Posterior cingulate gyrus (tissue), 11 donors: ENCODE measurements around the gene ZBTB44.
A peak's percentile ranks its signal among the peaks of the same experiment; 100 is the strongest.
"Not testable (repeated sequence)": the region's sequence is repeated elsewhere in the genome, so short reads cannot be mapped to it uniquely, and the experiment has no call there.

Experiments used
- DNase-seq, 10 donors: peaks; one replicate each; pipeline versions ENCODE4 v3.0.0 to v3.0.0-alpha.2; 2020 to 2021; ENCODE audit warnings: mixed read lengths in 3 of 10
- intact Hi-C: fragments of 100-400 bp; cut with DNase I; formaldehyde crosslinking; loops from one replicate; pipeline ENCODE4 v1.15.1; 2023

ZBTB44 gene

GRCh38 chr11:130314750-130315285 is at the start of gene ZBTB44:
TSS of gene ZBTB44 (minus strand) at chr11:130314917. CDS start at chr11:130261873, 53,044 bp downstream.
- intact Hi-C loops, result loop anchor here (5.0 to 10.0 kb wide), 2 partner anchors 100 to 313 kb away; partner anchors contain the start of gene PRDM10
- DNase-seq, result peak; percentile 89 to 99 (median 94)

GRCh38 chr11:130359419-130359818 is 44.7 kb upstream of the ZBTB44 start:
- intact Hi-C loops, result no loop called here
- no peak for DNase-seq

GRCh38 chr11:130358398-130358797 is 43.7 kb upstream of the ZBTB44 start:
- DNase-seq, result no peak
- intact Hi-C loops, result no loop called here

GRCh38 chr11:130347261-130347660 is 32.5 kb upstream of the ZBTB44 start:
- DNase-seq, result no peak
- intact Hi-C loops, result no loop called here

GRCh38 chr11:130344841-130345240 is 30.1 kb upstream of the ZBTB44 start:
- no peak for DNase-seq
- intact Hi-C loops, result no loop called here

- DNase-seq, result no peak
- intact Hi-C loops, result no loop called here
These were observed 26.1 kb upstream of the ZBTB44 start for GRCh38 chr11:130340671-130341319.

GRCh38 chr11:130338667-130339066 is 23.9 kb upstream of the ZBTB44 start:
- intact Hi-C loops, result no loop called here
- no peak for DNase-seq

- peak in 1 of 10 donors; percentile 77 for DNase-seq
- intact Hi-C loops, result no loop called here
These were observed 22.8 kb upstream of the ZBTB44 start for GRCh38 chr11:130337281-130338089.

GRCh38 chr11:130331397-130331796 is 16.7 kb upstream of the ZBTB44 start:
- intact Hi-C loops, DNase-seq: not testable (repeated sequence)

- intact Hi-C loops, result no loop called here
- no peak for DNase-seq
These were observed 15.5 kb upstream of the ZBTB44 start for GRCh38 chr11:130330101-130330684.

- DNase-seq, result no peak
- intact Hi-C loops, result no loop called here
These were observed 13.7 kb upstream of the ZBTB44 start for GRCh38 chr11:130328420-130328819.

- no peak for DNase-seq
- intact Hi-C loops, result no loop called here
These were observed 13.0 kb upstream of the ZBTB44 start for GRCh38 chr11:130327716-130328115.

- intact Hi-C loops, result no loop called here
- no peak for DNase-seq
These were observed 11.0 kb upstream of the ZBTB44 start for GRCh38 chr11:130325691-130326090.

- no peak for DNase-seq
- intact Hi-C loops, result no loop called here
These were observed 9.0 kb upstream of the ZBTB44 start for GRCh38 chr11:130323452-130324450.

GRCh38 chr11:130322126-130322525 is 7.4 kb upstream of the ZBTB44 start:
- no peak for DNase-seq
- intact Hi-C loops, result no loop called here

GRCh38 chr11:130318031-130318673 is 3.4 kb upstream of the ZBTB44 start:
- intact Hi-C loops, result loop anchor here (10.0 kb wide), 1 partner anchor 103 kb away; no protein-coding TSS in a partner anchor
- no peak for DNase-seq

- intact Hi-C loops, result loop anchor here (10.0 kb wide), 1 partner anchor 101 kb away; no protein-coding TSS in a partner anchor
- DNase-seq, result peak in 4 of 10 donors; percentile 11 to 85 (median 15)
These were observed 745 bp upstream of the ZBTB44 start for GRCh38 chr11:130315354-130315970.

- intact Hi-C loops, result loop anchor here (5.0 to 10.0 kb wide), 2 partner anchors 99 to 312 kb away; partner anchors contain the start of gene PRDM10
- DNase-seq, result peak; percentile 35 to 93 (median 52)
These were observed 450 bp downstream of the ZBTB44 start for GRCh38 chr11:130314184-130314749.
